Heart right ventricle (tissue), 16 donors: Measurements from ENCODE around the gene EGFR. TPM values are rescaled to one million over a fixed set of nuclear protein-coding genes. Genes with fewer than 3 reads are reported as not detected.
A peak's percentile ranks its signal among the peaks of the same experiment; 100 is the strongest.

ENCODE experiments used
- ATAC-seq, 8 donors: fragments of 200-7000 bp; cut with Tn5 transposase; one replicate each; pipeline ENCODE4 v1.9.1; 2020; ENCODE audit warnings: mild to moderate bottlenecking in 8 of 8, moderate library complexity in 8 of 8, moderate number of reproducible peaks in 1 of 8
- DNase-seq, 2 donors: peaks; one replicate each; pipeline ENCODE4 v3.0.0-alpha.2; 2020
- H3K27ac ChIP-seq, 10 donors: fragments of 200-600 bp; sonication (generic) in 2 of 10; one replicate each; pipeline versions ENCODE4 v1.5.0 to v1.8.0; 2020 to 2022; ENCODE audit warnings: mild to moderate bottlenecking in 3 of 10
- H3K27me3 ChIP-seq, 7 donors: fragments of 200-600 bp; one replicate each; pipeline ENCODE4 v1.8.0; 2021 to 2022; ENCODE audit warnings: mild to moderate bottlenecking in 2 of 7
- H3K36me3 ChIP-seq, 9 donors: fragments of 200-600 bp; sonication (generic) in 1 of 9; one replicate each; pipeline versions ENCODE4 v1.5.0 to v1.8.0; 2020 to 2022; ENCODE audit warnings: mild to moderate bottlenecking in 2 of 9
- H3K4me1 ChIP-seq, 9 donors: fragments of 200-600 bp; sonication (generic) in 1 of 9; one replicate each; pipeline versions ENCODE4 v1.5.0 to v1.8.0; 2020 to 2022; ENCODE audit warnings: mild to moderate bottlenecking in 4 of 9
- H3K4me3 ChIP-seq, 10 donors: fragments of 200-600 bp; sonication (generic) in 2 of 10; one replicate each; pipeline versions ENCODE4 v1.5.0 to v1.8.0; 2020 to 2022; ENCODE audit warnings: mild to moderate bottlenecking in 7 of 10, moderate library complexity in 2 of 10
- H3K9me3 ChIP-seq, 11 donors: fragments of 200-600 bp in 10 of 11; sonication (generic) in 2 of 11; one replicate each; pipeline versions ENCODE4 v1.5.0 to v1.8.0; 2013 to 2022; ENCODE audit warnings: mild to moderate bottlenecking in 2 of 11, control low read depth in 1 of 11, moderate library complexity in 1 of 11
- CTCF ChIP-seq, 9 donors: fragments of 200-600 bp; sonication (generic) in 2 of 9; IDR thresholded peaks; one replicate each; pipeline versions ENCODE4 v1.5.0 to v1.8.0; 2021 to 2022; ENCODE audit warnings: antibody characterized with exemption in 9 of 9, mild to moderate bottlenecking in 5 of 9, moderate library complexity in 1 of 9
- WGBS, 2 donors: extraction: QIAGEN DNeasy Blood & Tissue Kit; methylation state at CpG; one replicate each; pipeline ENCODE4 v1.1.7; 2013; ENCODE audit warnings: inconsistent platforms in 1 of 2; 5-methylcytosine and 5-hydroxymethylcytosine counted together
- intact Hi-C, 10 donors: fragments of 100-400 bp; cut with DNase I; formaldehyde crosslinking; loops; one replicate each; pipeline versions ENCODE4 v1.11.1 to v1.14.2; 2022
- polyA plus RNA-seq, 2 donors: library from polyadenylated mRNA; stranded (reverse); fragments of 200-250 nt; gene quantifications; one replicate each; pipeline ENCODE4 v1.2.3, GENCODE V29; 2013
- total RNA-seq, 10 donors: library from RNA; stranded (reverse); fragmentation: NEBNext Ultra II Directional in 3 of 10; extraction: Animal tissue kit (Norgen Biotek cat#: 25700) in 3 of 10; gene quantifications; one replicate each; pipeline versions ENCODE4 v1.2.1 to v1.2.4, GENCODE V29; 2021 to 2023
- donor health status: Arrhythmogenic right ventricular cardiomyopathy.
- donor health status: ischemic (EF 13 %, LVEDD 7.1; RV severe dilation, severe dysfunction).
- donor health status: healthy with polysubstance abuse.
- donor health status: DM: no; HTN: yes; CAD: no.
- donor health status: DM: no; HTN: no; CAD: no.
- donor health status: ischemic (EF 25% LVEDD 6.9; RV normal size, moderate dysfunction).
- donor health status: ischemic (EF 25% LVEDD 5.7; RV mildly dilated, moderate dysfunction).
- donor health status: healthy.
- donor health status: DM: yes; HTN: yes; CAD: no.
- donor health status: Ischemic cardiomyopathy.
- donor health status: ischemic (EF 35%, LVEDD 5.7; RV mildly dilated, moderate dysfunction).
- donor health status: nonischemic (EF 11% LVEDD 7.7; RV severe dilation, severe dysfunction).
- donor health status: DM: yes; HTN: yes; CAD: no.
- donor health status: PGD.
- donor health status: ischemic (EF 29% LVEDD 5.4; RV normal size, mild dysfunction).
- donor health status: nonischemic (EF 23%, LVEDD 6.1; RV moderate dilation, normal function).

The EGFR gene
- total and polyA plus RNA-seq, 12 donors = 1.9 to 13.5 (median 7.6) TPM

- no peak overlapping the region for H3K4me3 ChIP-seq
- no peaks in the 10 kb centered on the region for H3K27me3 ChIP-seq
- intact Hi-C loops = loop anchor here in 1 of 10 donors (5.0 kb wide), 1 partner anchor 174 kb away; the partner anchor contains the start of gene EGFR
- H3K9me3 ChIP-seq = no peaks in the 10 kb centered on the region
- 93% methylated on average over 17 of the region's 17 CpGs for WGBS, 2 donors
- H3K27ac ChIP-seq = peak overlapping the region in 3 of 10 donors; percentile 22 to 68 (median 52)
- TF ChIP-seq CTCF (IDR thresholded peaks at IDR 0.05) = no peak
- DNase-seq (no peak), ATAC-seq (no peak)
- peaks cover 0 to 14% (median 0%) of the 10 kb centered on the region in 9 donors for H3K36me3 ChIP-seq
- peaks cover 13 to 77% (median 33%) of the 10 kb centered on the region in 9 donors for H3K4me1 ChIP-seq
Measured at GRCh38 chr7:55191161-55191925, 172.5 kb downstream of the EGFR start.

GRCh38 chr7:55191926-55192692, 173.3 kb downstream of the EGFR start:
- Histone ChIP-seq H3K9me3 (no peaks in the 10 kb centered on the region), H3K4me3 (no peak overlapping the region), H3K27me3 (no peaks in the 10 kb centered on the region), H3K27ac (peak overlapping the region in 8 of 10 donors; percentile 7 to 68 (median 42)), H3K4me1 (peaks cover 13 to 76% (median 32%) of the 10 kb centered on the region in 9 donors), H3K36me3 (peaks cover 0 to 12% (median 0%) of the 10 kb centered on the region in 9 donors)
- WGBS, 2 donors = 87 to 91% methylated on average over 17 of the region's 17 CpGs
- no peak for TF ChIP-seq CTCF (IDR thresholded peaks at IDR 0.05)
- DNase-seq (no peak), ATAC-seq (peak in 2 of 8 donors; percentile 13 to 46)
- intact Hi-C loops = loop anchor here in 1 of 10 donors (5.0 kb wide), 1 partner anchor 175 kb away; the partner anchor contains the start of gene EGFR

GRCh38 chr7:55192723-55193122, 173.9 kb downstream of the EGFR start:
- TF ChIP-seq CTCF (IDR thresholded peaks at IDR 0.05) = no peak
- H3K4me1 ChIP-seq = peaks cover 9 to 70% (median 26%) of the 10 kb centered on the region in 9 donors
- H3K9me3 ChIP-seq = no peaks in the 10 kb centered on the region
- 41 to 52% methylated on average over 7 of the region's 7 CpGs for WGBS, 2 donors
- intact Hi-C loops = loop anchor here in 1 of 10 donors (5.0 kb wide), 1 partner anchor 175 kb away; the partner anchor contains the start of gene EGFR
- peak overlapping the region in 7 of 10 donors; percentile 37 to 68 (median 50) for H3K27ac ChIP-seq
- H3K27me3 ChIP-seq = no peaks in the 10 kb centered on the region
- ATAC-seq (peak in 3 of 8 donors; percentile 8 to 28 (median 25)), DNase-seq (no peak)
- no peak overlapping the region for H3K4me3 ChIP-seq
- H3K36me3 ChIP-seq = peaks cover 0 to 12% (median 0%) of the 10 kb centered on the region in 9 donors

- no peak for DNase-seq
- no peak for TF ChIP-seq CTCF (IDR thresholded peaks at IDR 0.05)
- no peak for ATAC-seq
- Histone ChIP-seq H3K4me3 (no peak overlapping the region), H3K27me3 (no peaks in the 10 kb centered on the region), H3K36me3 (peaks cover 0 to 13% (median 0%) of the 10 kb centered on the region in 9 donors), H3K27ac (peak overlapping the region in 5 of 10 donors; percentile 41 to 68 (median 50)), H3K9me3 (no peaks in the 10 kb centered on the region), H3K4me1 (peaks cover 4 to 69% (median 23%) of the 10 kb centered on the region in 9 donors)
- intact Hi-C loops = loop anchor here in 1 of 10 donors (5.0 kb wide), 1 partner anchor 176 kb away; the partner anchor contains the start of gene EGFR
- WGBS, 2 donors = 77 to 89% methylated on average over 9 of the region's 9 CpGs
Measured at GRCh38 chr7:55193245-55193644, 174.4 kb downstream of the EGFR start.
